Stimulated activated CD4-positive, alpha-beta T cell treated with anti-CD3 and anti-CD28 coated beads, TNF-alpha, amount 100 ng/mL, for 4 hours (primary cell): ENCODE measurements around the gene FERD3L.

Source experiments
- DNase-seq, 3 experiments: peaks; one replicate each; pipeline ENCODE4 v3.0.0-alpha.2; 2020; ENCODE audit warnings: low read depth in 3 of 3

The FERD3L gene

DNA sequence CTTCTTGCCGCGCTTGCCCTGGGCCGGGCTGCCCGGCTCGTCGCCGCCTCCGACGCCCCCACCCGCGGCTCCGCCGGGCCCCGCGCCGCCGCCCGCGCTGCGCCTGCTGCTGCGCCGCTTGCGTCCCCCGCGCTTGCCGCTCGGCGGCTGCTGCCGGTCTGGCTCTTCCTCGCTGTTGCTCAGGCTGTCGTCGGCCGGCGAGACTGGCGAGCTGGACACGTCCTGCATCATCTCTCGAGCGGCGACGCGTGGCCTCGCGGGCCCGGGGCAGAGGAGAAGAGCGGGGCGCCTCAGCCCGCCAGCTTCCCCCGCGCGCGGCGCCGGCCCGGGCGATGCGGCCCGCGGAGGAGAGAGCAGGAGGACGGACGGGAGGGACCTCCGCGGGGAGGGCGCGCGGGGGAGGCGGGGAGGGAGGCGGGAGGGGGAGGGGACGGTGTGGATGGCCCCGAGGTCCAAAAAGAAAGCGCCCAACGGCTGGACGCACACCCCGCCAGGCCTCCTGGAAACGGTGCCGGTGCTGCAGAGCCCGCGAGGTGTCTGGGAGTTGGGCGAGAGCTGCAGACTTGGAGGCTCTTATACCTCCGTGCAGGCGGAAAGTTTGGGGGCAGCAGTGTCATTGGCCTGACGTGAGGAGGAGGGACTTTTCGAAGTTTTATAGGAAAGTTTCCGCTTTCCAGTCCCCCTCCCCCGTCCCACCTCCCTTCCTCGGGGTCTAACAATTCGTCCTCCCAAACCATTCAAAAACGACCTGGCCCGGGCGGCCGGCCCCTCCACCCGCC is 27.9 kb downstream of the FERD3L start, which contains the start of gene TWIST1:
Gene TWIST1 (minus strand): TSS at position 546 of the 779 bp plus-strand sequence. CDS start 315 bp downstream, at position 231.
- DNase-seq = no peak

DNA sequence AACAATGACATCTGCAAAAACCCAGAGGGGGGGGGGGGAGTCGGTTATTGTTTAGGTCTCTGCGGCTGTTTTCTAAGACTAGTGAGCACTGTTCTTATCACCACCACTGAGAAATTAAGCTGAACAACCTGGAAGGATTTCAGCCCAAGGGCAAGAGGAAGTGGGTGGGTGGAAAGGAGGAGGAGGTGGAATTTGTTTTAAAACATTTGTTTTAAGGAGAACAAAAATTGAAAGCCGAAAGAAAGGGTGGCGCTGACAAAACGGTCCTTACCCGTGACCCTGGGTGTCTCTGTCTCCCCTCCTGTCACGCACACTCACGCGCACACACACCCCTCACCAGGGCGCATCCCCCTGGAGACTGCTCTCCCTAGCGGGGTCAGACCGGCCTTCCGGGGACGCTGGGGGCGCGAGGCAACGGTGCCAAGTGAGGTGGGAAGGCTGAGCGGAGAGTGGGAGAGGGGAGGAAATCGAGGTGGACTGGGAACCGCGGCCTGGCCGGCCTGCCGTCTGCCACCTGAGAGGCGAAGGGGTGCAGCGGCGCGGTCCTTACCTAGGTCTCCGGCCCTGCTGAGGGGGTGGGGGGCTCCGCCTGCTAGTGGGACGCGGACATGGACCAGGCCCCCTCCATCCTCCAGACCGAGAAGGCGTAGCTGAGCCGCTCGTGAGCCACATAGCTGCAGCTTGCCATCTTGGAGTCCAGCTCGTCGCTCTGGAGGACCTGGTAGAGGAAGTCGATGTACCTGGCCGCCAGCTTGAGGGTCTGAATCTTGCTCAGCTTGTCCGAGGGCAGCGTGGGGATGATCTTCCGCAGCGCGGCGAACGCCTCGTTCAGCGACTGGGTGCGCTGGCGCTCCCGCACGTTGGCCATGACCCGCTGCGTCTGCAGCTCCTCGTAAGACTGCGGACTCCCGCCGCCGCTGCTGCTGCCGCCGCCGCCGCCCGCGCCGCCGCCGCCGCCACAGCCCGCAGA is 28.8 kb downstream of the FERD3L start:
- no peak for DNase-seq

DNA sequence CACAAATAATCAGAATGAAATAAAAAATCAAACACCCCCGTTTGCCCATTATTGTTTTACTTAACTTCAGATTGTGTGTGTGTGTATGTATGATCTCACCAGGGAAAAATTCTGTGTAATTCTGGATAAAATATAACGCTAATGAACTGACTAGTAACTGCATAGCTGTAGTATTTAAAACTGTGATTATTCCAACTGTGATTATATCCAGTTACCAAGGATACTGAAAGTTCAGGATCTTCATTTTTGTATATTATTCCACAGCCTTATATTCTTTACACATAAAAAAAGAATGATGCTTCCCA is 30.7 kb downstream of the FERD3L start:
- no peak for DNase-seq

DNA sequence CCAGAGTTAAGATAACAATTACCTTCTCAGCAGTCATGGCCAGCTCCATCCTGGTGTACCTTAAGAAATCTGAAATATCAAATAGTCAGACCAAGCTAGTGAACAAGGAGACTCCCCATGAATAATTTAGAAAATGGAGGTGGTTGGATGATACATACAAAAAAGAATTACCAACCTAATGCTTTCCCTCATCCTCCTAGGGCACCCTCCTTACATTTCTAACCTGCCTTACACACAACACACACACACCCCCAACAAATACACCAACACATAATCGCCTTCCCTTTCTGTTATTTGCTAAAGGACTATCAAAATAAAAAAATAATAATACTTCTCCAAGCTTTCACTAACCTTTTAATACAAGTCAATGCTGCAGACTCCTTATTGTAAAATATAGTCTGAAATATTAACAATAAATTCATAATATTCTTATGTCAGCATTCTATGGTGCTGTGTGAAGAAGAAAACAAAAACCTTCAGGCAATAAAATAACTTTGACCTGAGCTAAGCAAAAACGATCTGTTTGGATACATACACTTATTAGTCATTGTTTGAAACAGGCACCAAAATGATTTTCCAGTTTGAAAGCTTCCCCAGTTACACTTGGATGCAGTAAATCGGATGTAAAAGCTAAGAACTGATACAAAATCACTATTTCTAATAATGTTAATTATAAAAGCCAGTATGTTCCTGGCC is 31.2 kb downstream of the FERD3L start:
- no peak for DNase-seq

DNA sequence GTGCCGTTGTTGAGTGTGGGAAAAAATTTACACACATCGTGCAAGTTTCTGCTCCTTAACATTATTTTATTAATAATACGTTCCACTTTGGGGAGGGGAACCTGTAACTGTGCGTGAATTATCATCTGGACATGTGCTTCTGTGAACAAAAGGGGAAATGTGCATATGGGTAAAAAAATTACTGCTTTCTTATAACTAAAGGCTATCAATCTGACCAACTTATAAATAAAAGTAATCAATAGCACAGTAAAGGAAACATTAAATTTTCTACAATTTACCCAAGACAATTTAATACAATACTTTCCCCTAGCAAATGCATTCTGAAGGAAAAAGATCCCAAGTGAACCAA is 32.2 kb downstream of the FERD3L start:
- DNase-seq = no peak

DNA sequence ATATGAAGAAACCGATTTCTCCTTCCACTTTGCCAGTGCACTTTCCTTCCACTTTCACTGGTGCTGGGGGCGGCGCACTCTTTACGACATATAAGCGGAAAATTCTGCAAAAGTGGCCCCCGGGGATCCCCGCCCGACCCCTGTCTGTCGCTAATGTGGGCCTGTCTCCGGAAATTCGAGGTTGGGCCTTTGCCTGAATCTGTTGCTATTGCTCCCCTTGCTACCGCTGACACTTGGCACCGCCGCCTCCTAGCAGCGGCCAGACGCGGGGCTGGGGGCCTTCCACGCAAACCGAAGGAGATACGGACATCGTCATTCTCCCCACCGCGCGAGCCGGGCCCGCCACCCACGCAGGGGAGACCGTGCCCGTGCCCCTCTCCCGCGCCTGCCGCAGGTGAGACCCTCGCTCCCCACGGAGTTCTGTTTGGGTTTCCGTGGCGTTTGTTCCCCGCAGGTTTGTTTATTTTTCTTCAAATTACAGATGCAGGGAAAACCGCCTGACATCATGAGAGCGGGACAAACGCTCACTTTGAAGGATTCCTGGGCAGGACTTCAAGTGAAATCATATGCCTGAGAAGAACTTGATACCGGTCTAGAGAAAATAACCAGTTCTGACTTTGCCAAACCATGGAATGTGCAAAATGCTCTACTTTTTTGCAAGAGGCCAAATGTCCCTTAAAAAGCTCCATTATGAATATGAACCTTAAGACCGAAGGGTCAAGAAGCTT is 32.8 kb downstream of the FERD3L start:
- no peak for DNase-seq

DNA sequence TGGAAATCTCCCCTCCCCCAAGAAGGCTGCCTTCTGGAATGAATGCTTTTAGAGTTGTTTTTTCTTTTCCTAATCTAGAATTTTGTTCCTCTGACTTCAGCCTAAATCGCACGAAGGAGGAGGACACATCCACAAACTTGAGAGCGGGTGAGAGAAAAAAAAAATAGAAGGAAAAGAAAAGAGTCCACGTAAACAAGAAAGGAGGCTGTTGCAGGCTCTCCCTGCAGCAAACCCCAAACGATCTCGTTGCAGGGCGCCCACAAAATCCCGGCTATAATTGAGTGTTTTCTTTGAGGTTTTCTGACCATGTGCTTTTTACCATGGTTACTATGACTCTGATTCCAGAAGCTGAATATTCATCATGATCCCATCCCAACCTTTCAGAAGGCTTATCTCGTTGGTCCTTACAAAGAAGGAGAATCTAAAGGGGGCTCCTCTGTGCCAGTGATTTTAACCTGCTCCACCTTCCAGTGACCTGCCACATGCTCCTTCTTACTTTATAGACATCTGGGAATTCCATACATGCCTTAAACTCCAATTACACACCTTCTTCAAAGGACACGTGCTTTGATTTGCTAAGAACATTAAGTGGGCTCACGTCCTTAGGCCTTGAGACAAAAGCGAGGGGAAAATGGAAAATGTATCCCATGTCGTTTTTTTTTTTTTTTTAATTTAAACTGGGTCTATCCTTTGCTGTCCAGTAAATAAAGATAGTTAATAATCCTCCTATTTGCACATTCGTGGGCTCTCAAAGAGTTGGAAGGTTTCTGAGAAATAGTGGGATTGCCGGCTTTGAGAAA is 33.5 kb downstream of the FERD3L start:
- no peak for DNase-seq

DNA sequence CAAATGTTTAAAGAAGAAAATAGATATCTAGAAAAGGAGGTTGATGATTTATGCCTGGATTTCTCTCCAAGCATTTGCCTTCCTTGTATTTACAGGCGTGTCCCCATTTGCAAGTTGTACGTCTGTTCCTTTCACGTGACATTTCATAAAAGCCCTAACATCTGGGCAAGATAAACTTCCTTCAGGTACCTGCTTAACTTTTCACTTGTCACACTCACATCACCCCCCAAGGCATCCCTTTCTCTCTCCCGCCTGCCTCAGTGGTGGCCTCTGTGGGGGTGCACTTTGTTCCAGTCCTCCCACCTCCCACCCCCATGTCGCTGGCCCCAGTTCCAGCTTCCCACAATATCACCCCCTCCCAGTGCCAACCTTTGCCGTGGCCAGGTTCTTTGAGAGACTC is 34.4 kb downstream of the FERD3L start:
- no peak for DNase-seq

DNA sequence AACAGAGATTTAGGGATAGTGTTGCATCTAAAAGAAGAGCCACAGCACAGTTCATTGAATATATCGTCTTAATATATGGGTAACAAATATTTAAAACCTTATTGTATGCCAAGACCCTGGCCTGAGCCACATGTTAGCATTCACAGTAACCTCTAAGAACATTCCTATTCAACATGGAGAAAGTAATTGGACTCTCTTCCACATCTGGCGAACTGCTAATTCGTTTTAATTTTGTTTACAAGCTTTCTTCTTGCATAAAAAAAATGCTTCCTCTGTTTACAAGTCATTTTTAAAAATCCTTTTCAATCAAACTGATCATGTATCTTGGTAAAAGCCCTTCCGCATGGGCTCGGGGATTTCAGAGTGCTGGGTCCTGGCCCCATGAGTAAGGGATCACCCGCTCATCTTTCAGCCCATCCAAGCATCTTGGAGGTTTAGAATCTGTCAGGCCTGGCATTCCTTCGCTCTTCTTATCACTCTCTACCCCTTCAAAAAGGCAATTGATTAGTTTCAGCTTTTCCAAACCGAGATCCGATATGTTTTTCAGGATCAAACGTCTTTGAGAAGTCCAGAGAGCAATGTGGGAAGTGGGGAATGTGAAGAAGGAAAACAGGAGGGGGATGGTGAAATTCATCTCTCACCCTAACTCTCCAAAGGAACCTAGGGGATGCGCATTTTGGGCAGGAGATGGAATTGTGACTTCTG is 35.0 kb downstream of the FERD3L start:
- no peak for DNase-seq

DNA sequence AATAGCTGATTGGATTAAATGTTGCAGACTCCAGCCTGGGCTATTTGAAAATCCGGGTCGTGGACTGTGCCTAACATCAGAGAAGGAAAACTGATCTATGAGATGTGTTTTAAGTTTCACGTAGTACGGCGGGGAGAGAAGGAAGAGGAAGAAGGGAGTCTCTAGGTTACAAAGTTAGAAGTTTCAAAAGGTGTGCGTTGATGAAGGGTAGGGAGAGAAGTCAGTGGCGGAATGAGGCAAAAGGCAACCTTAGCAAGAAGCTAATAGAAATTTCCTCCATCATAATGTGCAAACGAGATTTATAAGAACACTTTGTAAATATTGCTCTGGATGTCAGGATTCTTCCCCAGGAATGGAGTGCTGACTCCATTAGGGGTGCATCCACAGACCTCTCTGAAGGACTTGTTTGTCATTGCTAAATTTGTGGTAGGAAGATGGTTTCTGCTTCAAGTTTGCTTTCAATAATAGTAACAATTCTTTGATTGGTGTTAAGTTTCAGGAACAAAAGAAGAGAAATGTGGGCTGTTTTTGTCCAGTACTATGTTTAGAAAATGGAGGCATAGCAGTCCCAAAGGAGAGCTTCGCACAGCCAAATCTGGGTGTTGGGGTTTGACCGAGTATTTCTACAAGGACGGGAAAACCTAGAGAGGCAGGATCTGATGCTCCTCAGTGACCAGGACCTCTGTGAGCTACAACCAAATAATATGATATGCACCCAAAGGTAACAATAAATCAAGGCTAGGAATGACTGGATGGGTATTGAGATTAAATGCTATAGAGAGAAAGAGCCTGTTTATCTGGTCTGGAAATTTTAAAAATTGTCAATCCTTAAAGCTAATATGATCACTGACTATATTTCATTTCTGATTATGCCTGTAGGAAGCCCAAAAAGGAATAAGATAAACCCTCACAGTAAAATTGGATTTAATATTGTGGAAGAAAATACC is 35.9 kb downstream of the FERD3L start:
- no peak for DNase-seq

DNA sequence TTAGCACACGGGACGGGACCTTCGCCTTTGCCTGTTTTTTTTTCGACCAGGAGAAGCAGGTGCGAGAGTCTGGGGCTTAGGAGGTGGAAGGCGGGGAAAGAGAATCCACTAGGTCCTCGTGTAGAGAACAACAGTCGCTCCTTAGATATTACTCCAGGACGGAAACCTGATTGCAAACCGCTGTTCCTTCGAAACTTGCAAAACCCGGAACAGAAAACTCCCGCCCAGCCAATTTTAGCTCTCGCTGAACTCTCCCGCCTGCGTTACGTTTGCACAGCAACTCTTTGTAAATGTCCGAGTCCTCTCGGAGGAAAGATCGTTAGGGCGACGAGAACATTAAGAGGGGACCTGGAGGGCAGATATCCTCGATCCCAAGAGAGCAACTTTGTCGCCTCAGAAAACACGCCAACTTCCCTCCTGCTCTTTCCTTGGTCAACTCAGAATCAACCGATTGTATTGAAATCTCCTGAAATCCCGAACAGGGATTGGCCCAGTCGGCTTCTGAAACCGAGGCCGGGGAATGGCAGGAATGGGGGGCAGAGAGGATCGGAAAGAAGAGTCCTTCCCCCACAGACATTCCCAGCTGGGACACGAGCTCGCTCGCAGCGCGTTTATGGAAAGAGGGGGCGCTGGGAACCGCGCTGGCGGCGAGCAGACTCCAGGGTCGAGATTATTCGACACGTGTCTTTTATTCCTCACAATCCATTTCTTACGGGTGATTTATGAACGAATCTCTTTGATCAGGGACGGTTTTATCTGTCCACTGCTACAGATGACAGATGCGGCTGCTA is 37.7 kb downstream of the FERD3L start:
- no peak for DNase-seq

DNA sequence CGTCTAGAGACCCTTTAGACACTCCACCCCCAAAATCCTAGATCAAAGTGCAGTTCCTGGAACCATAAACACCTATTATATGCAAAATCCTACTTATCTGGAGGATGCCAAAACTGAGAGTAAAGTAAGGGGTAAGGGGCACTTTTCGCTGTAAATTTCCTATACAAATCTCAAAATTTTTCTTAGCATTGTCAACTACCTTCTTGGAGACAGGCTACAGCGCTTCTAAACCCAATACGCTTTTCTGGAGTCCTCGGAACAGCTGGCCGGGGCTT is 38.2 kb downstream of the FERD3L start:
- no peak for DNase-seq

DNA sequence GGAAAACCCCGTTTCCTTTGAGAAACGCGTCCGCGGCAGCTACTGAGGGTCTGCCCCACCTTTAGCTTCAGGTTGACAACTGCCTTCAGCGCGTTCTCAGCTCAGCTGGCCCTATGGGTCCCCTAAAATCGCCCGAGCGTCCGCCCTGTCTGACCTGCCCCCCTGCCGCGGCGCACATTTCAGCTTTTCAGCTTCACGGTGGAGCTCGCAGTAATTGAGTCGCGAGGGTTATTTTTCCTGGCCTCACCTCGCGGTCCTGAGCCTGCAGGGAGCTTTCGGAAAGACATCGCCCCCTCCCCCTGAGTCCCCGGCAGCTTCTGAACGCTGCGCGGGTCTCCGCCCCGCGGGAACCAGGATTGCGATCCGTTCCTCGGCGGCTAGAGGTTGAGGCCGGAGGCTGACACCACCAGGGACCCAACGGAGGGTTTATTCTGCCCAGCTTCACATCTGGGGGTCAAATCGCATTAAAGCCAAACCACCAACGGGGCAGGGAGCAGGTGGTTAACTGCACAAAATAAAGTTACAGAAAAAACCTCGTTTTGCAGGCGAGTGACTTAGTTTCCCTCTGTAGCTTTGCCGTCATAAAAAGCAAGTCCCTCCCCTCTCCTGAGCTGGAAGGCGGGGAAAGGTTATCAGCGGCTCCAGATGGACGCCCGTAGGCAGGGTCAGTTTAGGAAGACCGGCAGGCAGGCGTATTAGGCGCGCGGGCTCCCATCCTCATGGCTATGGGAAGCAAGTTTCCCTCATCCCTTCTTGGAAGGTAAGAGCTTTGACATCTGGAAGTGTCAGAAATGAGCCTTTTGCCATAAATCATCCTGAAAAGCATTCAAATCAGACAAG is 38.8 kb downstream of the FERD3L start:
- DNase-seq = no peak

DNA sequence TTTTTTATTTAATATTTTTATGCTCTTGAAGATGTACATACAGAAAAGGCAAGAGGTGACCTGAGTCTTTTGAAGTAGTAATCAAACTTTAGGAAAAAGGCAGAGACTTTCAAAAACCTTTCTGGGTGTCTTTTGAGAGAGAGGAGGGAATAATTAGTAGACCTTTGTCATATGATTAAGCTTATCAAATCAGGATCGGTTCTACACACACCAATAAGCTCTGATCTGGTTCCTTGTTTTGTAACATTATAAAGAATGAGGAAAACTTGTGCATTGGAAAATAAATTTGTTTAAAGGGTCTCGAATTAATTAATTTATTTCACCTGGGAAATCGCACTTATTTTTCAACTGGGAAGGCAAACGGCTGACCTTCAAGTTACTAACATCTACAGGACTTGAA is 39.7 kb downstream of the FERD3L start:
- DNase-seq = no peak

DNA sequence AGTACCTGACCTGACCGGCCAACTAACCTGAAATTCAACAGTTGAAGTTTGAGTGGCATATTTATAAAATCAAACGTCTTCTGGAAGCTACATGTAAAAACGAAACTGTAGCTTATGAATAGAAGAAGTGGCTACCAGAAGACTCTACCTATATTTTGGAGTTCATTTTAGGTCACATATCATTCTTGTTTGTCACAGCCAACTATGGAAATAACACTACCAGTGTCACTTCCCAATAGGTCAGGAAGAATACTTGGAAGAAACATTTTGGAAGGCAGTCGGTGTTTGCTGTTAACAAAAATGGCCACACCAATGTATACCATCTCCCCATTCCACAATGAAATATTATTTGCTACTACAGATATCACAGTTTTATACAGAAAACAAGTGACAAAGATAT is 40.4 kb downstream of the FERD3L start:
- DNase-seq = no peak

DNA sequence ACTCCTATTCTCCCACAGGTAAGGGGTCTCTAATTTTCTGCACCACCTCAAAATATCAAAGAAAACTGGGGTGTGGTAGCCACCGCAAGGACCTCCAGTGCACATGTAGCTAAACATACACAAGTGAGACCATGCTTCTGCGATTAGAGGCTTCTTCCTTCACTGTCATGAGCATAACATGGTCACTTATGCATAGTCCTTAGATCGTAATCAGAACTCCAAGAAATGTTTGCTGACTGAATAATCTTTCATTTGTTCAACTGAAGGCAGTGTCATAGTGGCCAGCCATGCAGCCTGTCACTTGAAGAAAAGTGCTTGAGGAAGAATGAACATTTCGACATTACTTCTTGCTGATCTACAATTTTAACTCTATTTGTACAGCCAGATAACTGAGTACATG is 42.3 kb downstream of the FERD3L start:
- no peak for DNase-seq

DNA sequence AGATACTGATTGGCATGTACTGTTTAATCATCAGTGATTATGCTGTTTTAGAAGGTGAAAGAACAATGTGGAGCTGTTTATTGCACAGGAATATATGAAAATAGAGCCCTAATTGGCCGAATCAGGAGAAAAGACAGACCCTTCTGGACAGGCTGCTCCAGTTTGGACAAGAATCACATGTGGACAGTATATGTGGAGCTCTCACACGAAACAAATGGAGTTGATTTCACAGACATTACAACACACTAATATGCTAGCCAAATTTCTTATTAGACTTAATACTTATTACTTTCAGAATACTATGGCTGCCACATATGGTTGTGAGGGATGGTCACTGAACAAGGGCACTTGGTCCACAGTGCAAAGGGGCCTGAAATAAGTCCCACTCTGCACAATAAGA is 43.3 kb downstream of the FERD3L start:
- no peak for DNase-seq

DNA sequence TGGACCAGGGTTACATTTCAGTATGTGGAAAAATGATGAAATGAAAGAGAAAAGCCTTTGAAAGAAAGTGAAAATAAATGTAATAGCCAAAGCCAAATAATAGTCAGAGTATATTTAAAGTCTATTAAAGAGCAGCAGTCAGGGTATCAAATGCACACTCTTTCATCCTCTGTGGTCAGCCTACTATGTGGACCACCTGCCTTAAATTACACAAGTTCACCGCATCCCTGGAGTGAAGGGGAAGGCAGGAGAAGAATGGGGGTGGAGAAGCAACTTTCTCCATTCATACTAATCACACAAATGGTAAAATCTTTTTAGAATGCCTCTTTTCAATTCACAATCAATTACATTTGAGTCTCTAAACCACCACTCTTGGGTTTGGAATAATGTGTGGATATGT is 43.7 kb downstream of the FERD3L start:
- DNase-seq = no peak
